Fibroblast of peridontal ligament (primary cell): ENCODE results near the gene GYS2.
"Not testable (repeated sequence)": the region's sequence is repeated elsewhere in the genome, so short reads cannot be mapped to it uniquely, and the experiment has no call there.

ENCODE experiments used
- DNase-seq: peaks from one replicate; pipeline ENCODE4 v3.0.0-alpha.2; 2010; ENCODE audit errors: extremely low read depth

Gene GYS2

DNA sequence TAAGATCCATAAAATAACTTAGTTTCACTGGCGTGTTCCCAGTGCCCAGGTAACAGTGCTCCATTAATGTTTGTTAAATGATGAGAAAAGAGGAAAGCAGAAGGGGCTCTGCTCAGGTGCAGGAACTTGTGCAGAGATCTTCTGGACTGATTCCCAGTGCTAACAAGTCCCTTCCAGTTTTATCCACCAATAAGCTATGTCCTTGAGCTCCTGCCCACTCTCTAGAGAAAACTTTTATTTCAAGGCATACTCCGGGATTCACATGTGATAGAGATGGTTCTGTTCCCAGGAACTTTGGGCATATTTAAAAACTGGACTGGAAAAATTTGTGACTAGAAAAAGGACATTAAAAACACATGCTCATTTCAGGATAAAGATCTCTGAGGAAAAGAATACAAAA lies 1.9 kb downstream of the GYS2 start:
- DNase-seq: no peak

DNA sequence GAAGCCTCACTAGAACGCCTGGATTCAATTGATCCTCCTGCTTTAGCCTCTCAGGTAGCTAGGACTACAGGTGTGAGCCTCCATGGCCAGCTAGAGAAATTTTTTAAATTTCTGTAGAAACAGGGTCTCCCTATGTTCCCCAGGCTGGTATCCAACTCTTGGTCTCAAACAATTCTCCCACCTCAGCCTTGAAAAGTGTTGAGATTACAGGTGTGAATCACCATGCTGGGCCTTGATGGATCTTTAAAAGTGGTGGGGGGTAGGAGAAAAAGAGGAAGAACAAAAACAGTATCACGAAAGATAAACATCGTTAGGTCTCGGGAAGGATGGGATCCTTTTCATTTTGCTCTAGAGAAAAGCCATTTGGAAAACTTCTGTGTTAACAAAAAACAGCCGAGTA lies 4.5 kb downstream of the GYS2 start:
- DNase-seq: no peak

DNA sequence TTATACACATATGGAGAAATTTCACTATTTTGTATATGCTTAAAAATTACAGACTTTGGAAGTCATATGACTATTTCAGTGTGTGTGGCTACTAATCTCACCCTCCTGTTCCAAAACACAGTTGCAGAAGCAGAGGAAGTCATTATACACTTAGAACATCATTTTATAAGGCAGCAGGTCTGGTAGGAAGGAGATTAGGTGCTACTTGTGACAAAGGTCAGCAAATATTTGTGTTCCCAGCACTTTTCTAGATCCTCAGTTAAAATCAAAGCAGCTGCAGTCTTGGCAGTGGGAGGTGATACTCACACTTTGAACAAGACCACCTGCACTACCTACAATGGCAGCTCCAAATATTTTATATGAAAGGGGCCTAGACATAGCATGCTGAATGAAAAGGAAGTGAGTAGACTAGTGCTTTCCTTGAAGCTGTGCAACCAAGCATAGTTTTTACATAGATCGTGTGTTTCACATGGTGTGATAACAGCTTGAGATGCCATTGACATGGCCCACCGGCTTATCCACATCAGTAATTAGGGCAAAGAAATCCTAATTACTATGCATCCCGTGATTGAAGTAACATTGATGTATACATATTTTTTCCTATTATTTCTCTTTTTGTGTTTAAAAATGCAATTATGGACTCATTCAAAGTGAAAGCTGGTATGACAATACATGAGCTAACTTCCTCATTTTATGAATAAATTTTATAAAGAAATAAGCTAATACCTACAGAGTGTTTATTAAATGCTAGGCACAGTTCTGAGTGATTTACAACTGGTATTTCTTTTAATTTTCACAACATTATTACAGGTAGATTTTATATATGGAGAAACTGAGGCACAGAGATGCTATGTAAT lies 5.3 kb downstream of the GYS2 start:
- DNase-seq: no peak

DNA sequence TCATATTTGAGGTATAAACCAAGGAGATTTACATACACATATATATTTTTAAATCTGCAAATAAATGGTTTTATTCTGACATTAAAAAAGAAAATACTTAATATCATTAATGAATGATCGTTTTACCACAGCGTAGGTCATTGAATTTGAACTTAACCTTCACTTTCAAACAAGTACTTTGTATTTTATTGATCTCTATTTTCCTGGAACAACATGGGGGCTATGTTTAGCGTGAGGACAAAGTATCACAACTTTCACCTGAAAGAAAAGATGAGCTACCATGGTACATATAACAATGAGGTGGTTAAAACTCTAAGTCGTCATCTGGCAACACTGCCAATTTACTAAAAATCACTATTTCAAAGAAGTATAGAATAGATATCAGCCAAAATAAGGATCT lies 6.0 kb downstream of the GYS2 start:
- DNase-seq: no peak

GRCh38 chr12:21595356-21595755 lies 9.3 kb downstream of the GYS2 start:
- DNase-seq: not testable (repeated sequence)

DNA sequence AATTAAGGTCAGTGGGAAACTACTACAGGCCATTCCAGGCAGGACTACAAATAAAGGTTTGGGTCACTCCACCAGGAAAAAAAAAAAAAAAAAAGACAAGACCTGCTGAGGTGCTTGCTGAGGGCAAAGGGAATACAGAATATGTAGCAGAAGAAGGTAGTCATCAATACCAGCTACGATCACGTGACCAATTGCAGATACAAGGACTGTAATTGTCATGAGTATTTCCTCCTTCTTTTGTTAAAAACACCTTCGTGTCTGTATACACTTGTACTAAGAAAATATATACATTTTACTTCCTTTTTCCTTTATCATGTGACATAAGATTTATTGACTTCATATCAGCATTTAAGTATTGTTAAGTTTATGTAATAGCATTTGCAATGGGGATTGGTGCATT lies 19.2 kb downstream of the GYS2 start:
- no peak for DNase-seq

- not testable (repeated sequence) for DNase-seq
These were observed 20.1 kb downstream of the GYS2 start for GRCh38 chr12:21584403-21585182.

DNA sequence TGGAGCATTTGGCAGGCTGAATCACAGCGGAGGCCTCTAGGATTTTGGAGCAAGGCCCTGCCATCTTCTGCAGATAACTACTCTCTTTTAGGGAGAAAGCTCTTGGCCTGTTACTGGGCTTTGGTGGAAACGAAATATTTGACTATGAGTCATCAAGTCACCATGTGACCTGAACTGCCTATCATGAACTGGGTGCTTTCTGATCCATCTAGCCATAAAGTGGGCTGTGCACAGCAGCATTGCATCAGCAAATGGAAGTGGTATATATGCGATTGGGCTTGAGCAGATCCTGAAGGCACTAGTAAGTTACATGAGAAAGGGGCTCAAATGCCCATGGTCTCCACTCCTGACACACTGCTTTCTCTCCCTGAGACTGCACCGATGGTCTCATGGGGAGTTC lies 21.1 kb downstream of the GYS2 start:
- DNase-seq: no peak

GRCh38 chr12:21580748-21581516 lies 23.7 kb downstream of the GYS2 start:
- DNase-seq: no peak

- DNase-seq: no peak
These were observed 27.1 kb downstream of the GYS2 start for GRCh38 chr12:21577516-21577915.

DNA sequence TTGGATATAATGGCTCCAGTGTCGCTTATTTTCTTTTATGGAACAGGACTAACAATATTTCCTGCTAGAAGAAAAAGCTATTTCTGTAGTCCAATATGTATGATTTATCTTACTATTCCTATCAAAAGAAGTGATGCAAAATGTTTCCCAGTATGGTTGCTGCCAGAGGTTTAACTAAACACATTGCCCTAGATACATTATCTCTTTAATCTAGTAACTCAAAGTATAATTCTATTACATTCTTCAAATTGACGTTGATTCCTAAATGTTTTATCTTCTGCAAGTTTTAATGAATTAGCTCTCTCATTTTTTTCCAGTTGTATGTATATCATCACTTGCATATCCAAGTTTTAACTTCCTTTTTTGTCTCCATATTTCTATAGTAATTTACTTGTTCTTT lies 28.2 kb downstream of the GYS2 start:
- DNase-seq: no peak

- DNase-seq: no peak
These were observed 30.8 kb downstream of the GYS2 start for GRCh38 chr12:21573733-21574358.

DNA sequence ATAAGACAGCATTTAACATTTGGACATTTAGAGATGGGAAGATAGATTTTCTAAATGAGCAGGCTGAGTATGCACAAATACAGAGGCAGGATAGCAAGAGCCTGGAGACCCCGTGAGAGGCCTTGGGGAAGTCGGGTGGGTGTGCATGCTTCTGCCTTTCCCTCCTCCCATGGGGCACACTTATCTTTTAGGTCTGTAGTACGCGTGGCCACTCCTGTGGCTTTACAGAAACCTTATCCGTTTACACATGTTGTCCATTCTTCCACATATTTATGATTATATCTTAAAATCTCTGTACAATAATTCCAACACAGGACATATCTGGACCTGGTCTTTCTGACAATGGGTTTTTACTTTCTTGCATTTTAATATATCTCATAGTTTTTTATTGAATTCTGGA lies 33.6 kb downstream of the GYS2 start:
- no peak for DNase-seq

DNA sequence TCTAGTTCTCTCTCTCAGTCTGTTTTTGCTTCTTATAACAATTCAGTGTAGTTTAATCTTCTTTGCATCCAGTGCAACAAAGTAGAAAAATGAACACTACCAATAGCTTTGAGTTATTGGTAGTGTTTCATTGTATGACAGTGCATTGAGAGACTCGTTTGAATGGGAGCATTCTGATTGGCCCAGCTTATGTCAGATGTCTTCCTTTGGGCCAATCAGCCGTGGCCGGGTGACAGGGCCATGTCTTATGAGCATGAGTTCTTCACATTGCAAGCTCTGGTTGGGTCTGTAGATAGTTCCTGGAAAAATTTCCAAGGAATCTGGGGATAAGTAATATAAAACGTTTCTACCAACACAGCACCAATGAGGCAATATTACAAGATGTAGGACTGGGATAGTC lies 36.5 kb downstream of the GYS2 start:
- DNase-seq: no peak

DNA sequence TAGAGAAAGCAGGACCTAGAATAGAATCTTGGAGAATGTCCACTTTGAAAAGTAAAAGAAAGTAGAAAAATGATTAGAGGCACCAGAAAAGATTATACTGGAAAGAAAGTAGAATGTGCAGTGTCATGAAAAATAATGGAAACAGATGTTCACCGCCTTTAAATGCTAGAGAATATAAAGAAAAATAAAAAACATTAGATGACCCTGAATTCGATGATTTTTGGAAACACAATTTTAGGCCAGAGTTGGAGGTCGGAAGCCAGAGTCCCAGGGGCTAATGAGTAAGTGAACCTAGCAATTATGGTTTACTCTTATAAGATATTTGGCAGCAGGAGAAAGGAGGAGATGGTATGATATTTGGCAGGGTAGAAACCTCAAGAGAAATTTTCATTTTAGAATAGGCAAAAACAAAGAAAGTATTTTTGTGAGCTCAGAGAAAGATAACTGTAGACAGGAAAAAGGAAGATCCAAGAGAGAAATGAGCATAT lies 37.7 kb downstream of the GYS2 start:
- DNase-seq: peak; percentile 75

GRCh38 chr12:21566223-21566906 lies 38.3 kb downstream of the GYS2 start:
- peak; percentile 75 for DNase-seq

- no peak for DNase-seq
These were observed 41.8 kb downstream of the GYS2 start for GRCh38 chr12:21562859-21563258.

- no peak for DNase-seq
These were observed 43.5 kb downstream of the GYS2 start for GRCh38 chr12:21561158-21561557.

DNA sequence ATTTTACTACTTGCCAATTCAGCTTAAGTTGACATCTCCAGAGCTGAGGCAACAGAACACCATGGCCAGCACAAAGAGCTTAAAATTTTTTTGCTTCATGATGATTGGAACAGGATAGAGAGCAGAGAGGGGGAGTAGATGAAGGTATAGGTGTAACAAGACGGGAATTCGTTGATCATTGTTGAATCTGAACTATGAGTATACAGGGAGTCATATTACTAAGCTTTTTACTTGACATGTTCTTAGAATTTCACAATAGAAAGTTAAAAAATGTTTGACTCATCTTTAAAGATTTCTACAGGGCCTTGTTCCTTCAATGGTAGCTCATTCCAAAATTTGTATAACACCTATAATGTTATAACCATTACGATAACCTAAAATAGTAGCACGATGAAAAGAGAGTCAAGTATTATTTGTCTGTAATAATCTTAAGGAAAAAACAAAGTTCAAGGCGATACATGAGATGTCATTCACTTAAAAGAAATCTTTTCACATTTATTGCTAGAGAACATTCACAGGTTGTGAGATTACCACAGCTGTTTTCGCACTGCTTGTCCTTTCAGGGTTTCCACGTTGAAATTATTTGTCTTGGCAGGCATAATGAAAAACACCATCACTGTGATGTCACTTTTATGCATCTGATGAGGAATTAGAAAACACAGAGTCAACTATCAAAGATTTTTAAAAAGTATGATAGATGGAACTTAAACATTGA lies 44.6 kb downstream of the GYS2 start:
- peak; percentile 35 for DNase-seq

GRCh38 chr12:21558100-21558679 lies 46.5 kb downstream of the GYS2 start:
- no peak for DNase-seq
